ENCODE results near the gene SEMA5A. TPM values are rescaled to one million over a fixed set of nuclear protein-coding genes. Genes with fewer than 3 reads are reported as not detected.

SEMA5A gene
- total and polyA plus RNA-seq, 2 of the 8 experiments (the other 6 are each of a cell fraction or from before 2014, with no cell fraction given) = 5.3 to 8.9 TPM

DNA sequence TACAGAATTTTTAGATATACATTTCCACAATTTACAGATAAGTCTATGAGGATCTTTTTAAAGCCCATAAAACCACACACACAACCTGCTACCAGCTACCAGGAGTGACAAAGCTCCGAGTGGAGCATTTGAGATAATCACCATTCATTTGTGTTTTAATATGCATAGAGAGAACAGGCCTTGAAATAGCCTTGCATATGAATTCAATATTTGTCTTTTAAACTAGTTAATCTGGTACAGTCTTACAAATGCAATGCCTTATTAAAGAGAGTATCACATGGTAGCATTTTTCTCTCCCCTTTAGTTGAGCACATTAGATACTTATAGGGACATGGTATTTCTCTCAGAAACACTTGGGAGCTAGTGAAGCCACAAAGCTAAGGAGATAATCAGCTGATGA, 49.1 kb downstream of the SEMA5A start:
- Histone ChIP-seq H3K9me3 (ENCODE audit: insufficient read depth in 2 of 2, low read depth in 1 of 2, low read length in 1 of 2) (no peaks in the 10 kb centered on the region), H3K23ac (ENCODE audit: insufficient read length) (no peak overlapping the region), H3K18ac (ENCODE audit: extremely low read depth, low read length) (no peak overlapping the region), H2BK15ac (ENCODE audit: low read length) (no peak overlapping the region), H3K4me2 (ENCODE audit: insufficient read depth in 1 of 2, low read depth in 2 of 2, low read length in 2 of 2) (no peak overlapping the region), H4K8ac (ENCODE audit: extremely low read depth, insufficient read depth, low read length) (no peak overlapping the region), H4K20me1 (replicated peaks in 1 of 2; ENCODE audit: control insufficient read depth in 1 of 2, insufficient read depth in 2 of 2, low read length in 2 of 2) (no peaks in the 10 kb centered on the region), H3K4me3 (ENCODE audit: extremely low read depth in 1 of 4, insufficient read depth in 2 of 4, low read depth in 3 of 4, low read length in 4 of 4) (no peak overlapping the region), H3K4ac (replicated peaks; ENCODE audit: insufficient read length, low read depth, low read length) (no peak overlapping the region), H3K79me1 (ENCODE audit: low read depth, low read length) (no peaks in the 10 kb centered on the region), H3K14ac (ENCODE audit: insufficient read length) (no peak overlapping the region), H3K4me1 (replicated peaks in 1 of 4; ENCODE audit: control insufficient read depth in 3 of 4, insufficient read depth in 4 of 4, low read length in 3 of 4) (peaks cover 0 to 10% (median 3%) of the 10 kb centered on the region in 4 experiments; a peak in 2 of 7 replicates), H4K91ac (replicated peaks; ENCODE audit: insufficient read length, low read length) (no peak overlapping the region), H3K36me3 (ENCODE audit: control insufficient read depth in 2 of 4, insufficient read depth in 4 of 4, low read length in 3 of 4) (no peaks in the 10 kb centered on the region), H4K5ac (ENCODE audit: insufficient read length, low read depth, low read length) (no peak overlapping the region), H2BK120ac (replicated peaks; ENCODE audit: low read depth, low read length) (no peak overlapping the region), H3K27ac (ENCODE audit: low read depth, low read length) (no peak overlapping the region), H2BK12ac (ENCODE audit: low read depth, low read length) (no peak overlapping the region), H3K23me2 (ENCODE audit: low read depth, low read length) (no peaks in the 10 kb centered on the region), H3K27me3 (replicated peaks in 1 of 4; ENCODE audit: control insufficient read depth in 3 of 4, extremely low read depth in 1 of 4, insufficient read depth in 3 of 4, low read length in 3 of 4) (no peaks in the 10 kb centered on the region), H3K79me2 (ENCODE audit: control insufficient read depth in 1 of 2, insufficient read depth in 2 of 2, low read length in 2 of 2) (no peaks in the 10 kb centered on the region), H3K9ac (replicated peaks in 1 of 4; ENCODE audit: extremely low read depth in 1 of 4, low read depth in 3 of 4, low read length in 3 of 4) (no peak overlapping the region), H2AFZ (ENCODE audit: low read length) (no peak overlapping the region), H2BK5ac (ENCODE audit: low read depth, low read length) (no peak overlapping the region), H2BK20ac (ENCODE audit: low read length) (no peak overlapping the region), H2AK5ac (ENCODE audit: low read depth, low read length) (no peak overlapping the region), H3K56ac (replicated peaks; ENCODE audit: insufficient read length, low read depth, low read length) (no peak overlapping the region)
- ChIA-PET CTCF (ENCODE audit: partially characterized antibody) (interaction anchor here (0.9 to 2.9 kb wide), 7 partner anchors 10 to 347 kb away, joined by 3 to 10 read pairs (median 8); no protein-coding TSS in a partner anchor), POLR2A (ENCODE audit: partially characterized antibody) (no interaction called here)
- DNase-seq (ENCODE audit: low read depth in 1 of 2, low spot score in 2 of 2) (no peak), FAIRE-seq (no peak)
- 95% methylated on average over 1 of the region's 1 CpG; no CpG with 5 or more reads in 1 of the 2 experiments for WGBS, 2 experiments (ENCODE audit: extremely low coverage in 1 of 2, insufficient coverage in 1 of 2, insufficient read length in 1 of 2, insufficient replicate concordance in 2 of 2, low coverage in 1 of 2, low lambda C conversion rate in 2 of 2, missing lambda C conversion rate in 1 of 2)
- TF ChIP-seq TAF1 (IDR thresholded peaks at IDR 0.05; ENCODE audit: low read depth, low read length) = no peak
- TF ChIP-seq POLR2AphosphoS5 (IDR thresholded peaks at IDR 0.05; ENCODE audit: low read depth, low read length) = no peak
- no peak for TF ChIP-seq SP1 (IDR thresholded peaks at IDR 0.05; ENCODE audit: low read depth, low read length)

Measured in H1 (cell line).